OCI-LY3 (cell line): Measurements from ENCODE around the gene AKR7A2.

Experiments
- H2AFZ ChIP-seq: fragments of 200-600, 300-600 bp; shearing (Covaris generic); 2 replicates; pipeline ENCODE4 v1.6.0; 2014; ENCODE audit warnings: antibody characterized with exemption, low read depth, low read length
- H3K27ac ChIP-seq: fragments of 200-600, 300-600 bp; sonication (generic); 2 replicates; pipeline ENCODE4 v1.5.1; 2014; ENCODE audit warnings: mild to moderate bottlenecking, low read length, moderate library complexity, mixed read lengths
- H3K27me3 ChIP-seq: fragments of 200-600, 300-600 bp; sonication (generic); 2 replicates; pipeline ENCODE4 v1.6.1; 2014; ENCODE audit warnings: low read depth, low read length, mixed read lengths
- H3K36me3 ChIP-seq: fragments of 200-600, 300-600 bp; sonication (generic); replicated peaks from 2 replicates; pipeline ENCODE3; 2014; ENCODE audit warnings: low read depth, low read length, mixed read lengths
- H3K4me1 ChIP-seq: fragments of 300-600, 200-600 bp; sonication (generic); 2 replicates; pipeline ENCODE4 v1.6.1; 2014; ENCODE audit warnings: low read length, mixed read lengths
- H3K4me2 ChIP-seq: fragments of 200-600, 300-600 bp; sonication (generic); 2 replicates; pipeline ENCODE4 v1.6.1; 2014; ENCODE audit warnings: low read length, mixed read lengths
- H3K4me3 ChIP-seq: fragments of 300-600, 200-600 bp; sonication (generic); 2 replicates; pipeline ENCODE4 v1.5.1; 2014; ENCODE audit warnings: antibody characterized with exemption, mild to moderate bottlenecking, low read length, moderate library complexity
- H3K79me2 ChIP-seq: fragments of 300-600, 200-600 bp; shearing (Covaris generic); 2 replicates; pipeline ENCODE4 v1.6.1; 2014; ENCODE audit warnings: mild to moderate bottlenecking, low read length, mixed read lengths
- H3K9ac ChIP-seq: fragments of 300-600, 200-600 bp; shearing (Covaris generic); 2 replicates; pipeline ENCODE4 v1.6.0; 2014; ENCODE audit warnings: mild to moderate bottlenecking, low read length, moderate library complexity
- H3K9me3 ChIP-seq: fragments of 200-600, 300-600 bp; shearing (Covaris generic); 2 replicates; pipeline ENCODE4 v1.6.1; 2014; ENCODE audit warnings: low read length, mixed read lengths; ENCODE audit not compliant: insufficient read depth
- H4K20me1 ChIP-seq: fragments of 200-600, 300-600 bp; sonication (generic); 2 replicates; pipeline ENCODE4 v1.6.1; 2016; ENCODE audit warnings: low read length, mixed read lengths; ENCODE audit not compliant: insufficient read depth
- EZH2phosphoT487 ChIP-seq: fragments of 200-600 bp; shearing (Covaris generic); IDR thresholded peaks from 2 replicates; pipeline ENCODE4 v1.6.1; 2018; ENCODE audit warnings: antibody characterized with exemption, mixed run types, low read depth
- TF ChIP-seq, protein P1 (sequence below): fragments of 200-600, 300-600 bp; sonication (generic); IDR thresholded peaks from 2 replicates; pipeline ENCODE4 v1.5.1; 2014; ENCODE audit warnings: antibody characterized with exemption, low read length, low read depth

The AKR7A2 gene

DNA sequence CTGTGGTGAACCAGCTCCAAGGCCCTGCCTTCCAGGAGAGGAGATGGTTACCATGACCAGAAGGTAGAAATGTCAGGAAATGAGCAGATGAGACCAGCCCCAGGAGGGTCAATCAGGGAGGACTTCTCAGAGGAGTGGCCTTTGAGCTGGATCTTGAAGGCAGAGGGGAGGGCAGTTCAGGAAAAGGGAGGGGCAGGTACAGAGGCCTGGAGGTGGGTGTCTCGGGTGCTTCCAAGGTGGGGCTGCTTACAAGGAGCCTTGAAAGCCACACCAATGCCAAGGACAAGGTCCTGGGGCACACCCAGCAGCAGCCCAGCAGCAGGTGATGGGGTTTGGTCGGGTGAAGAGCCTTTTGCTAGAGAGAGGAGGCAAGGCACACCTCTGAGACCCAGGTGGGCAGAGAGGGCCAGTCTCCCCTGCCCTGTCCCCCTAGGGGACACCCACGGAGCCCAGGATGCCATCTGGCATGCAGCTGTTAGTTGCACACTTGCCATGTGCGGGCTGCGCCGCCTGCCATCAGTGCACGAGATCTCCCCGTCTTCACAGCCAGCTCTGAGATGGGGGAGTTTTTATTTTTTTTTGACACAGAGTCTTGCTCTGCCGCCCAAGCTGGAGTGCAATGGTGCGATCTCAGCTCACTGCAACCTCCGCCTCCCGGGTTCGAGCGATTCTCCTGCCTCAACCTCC lies 18.6 kb upstream of the AKR7A2 start:
- no peaks in the 10 kb centered on the region for H4K20me1 ChIP-seq
- H3K4me3 ChIP-seq = no peak overlapping the region
- no peak overlapping the region for H2AFZ ChIP-seq
- H3K79me2 ChIP-seq = no peaks in the 10 kb centered on the region
- H3K27ac ChIP-seq = no peak overlapping the region
- no peaks in the 10 kb centered on the region for H3K9me3 ChIP-seq
- TF ChIP-seq, protein P1, sequence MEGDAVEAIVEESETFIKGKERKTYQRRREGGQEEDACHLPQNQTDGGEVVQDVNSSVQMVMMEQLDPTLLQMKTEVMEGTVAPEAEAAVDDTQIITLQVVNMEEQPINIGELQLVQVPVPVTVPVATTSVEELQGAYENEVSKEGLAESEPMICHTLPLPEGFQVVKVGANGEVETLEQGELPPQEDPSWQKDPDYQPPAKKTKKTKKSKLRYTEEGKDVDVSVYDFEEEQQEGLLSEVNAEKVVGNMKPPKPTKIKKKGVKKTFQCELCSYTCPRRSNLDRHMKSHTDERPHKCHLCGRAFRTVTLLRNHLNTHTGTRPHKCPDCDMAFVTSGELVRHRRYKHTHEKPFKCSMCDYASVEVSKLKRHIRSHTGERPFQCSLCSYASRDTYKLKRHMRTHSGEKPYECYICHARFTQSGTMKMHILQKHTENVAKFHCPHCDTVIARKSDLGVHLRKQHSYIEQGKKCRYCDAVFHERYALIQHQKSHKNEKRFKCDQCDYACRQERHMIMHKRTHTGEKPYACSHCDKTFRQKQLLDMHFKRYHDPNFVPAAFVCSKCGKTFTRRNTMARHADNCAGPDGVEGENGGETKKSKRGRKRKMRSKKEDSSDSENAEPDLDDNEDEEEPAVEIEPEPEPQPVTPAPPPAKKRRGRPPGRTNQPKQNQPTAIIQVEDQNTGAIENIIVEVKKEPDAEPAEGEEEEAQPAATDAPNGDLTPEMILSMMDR = no peak
- no peak for TF ChIP-seq EZH2phosphoT487
- no peaks in the 10 kb centered on the region for H3K4me1 ChIP-seq
- peaks cover 4% of the 10 kb centered on the region for H3K36me3 ChIP-seq
- H3K9ac ChIP-seq = no peak overlapping the region
- no peaks in the 10 kb centered on the region for H3K27me3 ChIP-seq
- no peak overlapping the region for H3K4me2 ChIP-seq

DNA sequence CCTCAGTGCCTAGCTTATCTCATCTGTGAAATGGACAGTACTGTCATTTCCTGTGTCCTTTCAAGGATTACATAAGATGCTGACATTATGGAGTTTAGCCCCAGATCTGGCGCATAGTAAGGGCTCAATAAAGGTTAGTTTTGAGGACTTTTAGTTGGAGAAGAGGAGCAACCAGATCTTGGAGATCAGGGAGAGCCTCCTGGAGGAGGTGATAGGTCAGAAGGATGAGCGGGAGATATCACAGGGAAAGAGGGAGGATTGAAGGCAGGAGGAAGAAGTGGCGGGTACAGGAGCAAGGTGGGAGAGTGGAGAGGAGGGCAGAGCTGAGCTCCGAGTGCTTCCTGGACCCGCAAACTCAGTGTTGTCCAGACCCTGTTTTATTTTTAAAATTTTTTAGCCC lies 17.7 kb upstream of the AKR7A2 start:
- no peak overlapping the region for H3K27ac ChIP-seq
- H3K4me1 ChIP-seq = no peaks in the 10 kb centered on the region
- H3K79me2 ChIP-seq = no peaks in the 10 kb centered on the region
- no peak overlapping the region for H3K4me2 ChIP-seq
- H4K20me1 ChIP-seq = no peaks in the 10 kb centered on the region
- H3K4me3 ChIP-seq = no peak overlapping the region
- no peaks in the 10 kb centered on the region for H3K9me3 ChIP-seq
- no peak overlapping the region for H2AFZ ChIP-seq
- peaks cover 4% of the 10 kb centered on the region for H3K36me3 ChIP-seq
- H3K27me3 ChIP-seq = no peaks in the 10 kb centered on the region
- no peak for TF ChIP-seq EZH2phosphoT487
- TF ChIP-seq, protein P1 = no peak
- H3K9ac ChIP-seq = no peak overlapping the region

DNA sequence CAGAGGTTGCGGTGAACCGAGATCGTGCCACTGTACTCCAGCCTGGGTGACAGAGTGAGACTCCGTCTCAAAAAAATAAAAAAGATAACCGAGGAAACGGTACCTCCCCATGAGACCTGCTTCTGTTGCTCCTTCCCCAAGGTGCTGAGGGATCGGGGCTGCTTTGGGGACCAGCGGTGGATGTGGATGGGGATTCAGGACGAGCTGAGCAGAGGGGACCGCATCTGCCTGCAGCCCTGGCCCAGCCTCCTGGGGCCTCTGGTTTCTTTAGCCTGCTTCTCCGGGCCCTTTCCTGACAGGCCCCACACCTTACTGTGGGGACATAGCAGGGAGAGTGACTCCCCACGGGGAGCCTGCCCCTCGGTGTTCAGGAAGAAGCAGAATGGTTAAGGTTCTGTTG lies 17.2 kb upstream of the AKR7A2 start:
- no peak overlapping the region for H3K9ac ChIP-seq
- H3K4me2 ChIP-seq = no peak overlapping the region
- H3K4me3 ChIP-seq = no peak overlapping the region
- no peaks in the 10 kb centered on the region for H3K27me3 ChIP-seq
- H2AFZ ChIP-seq = no peak overlapping the region
- peaks cover 4% of the 10 kb centered on the region for H3K36me3 ChIP-seq
- no peaks in the 10 kb centered on the region for H3K9me3 ChIP-seq
- no peaks in the 10 kb centered on the region for H4K20me1 ChIP-seq
- H3K4me1 ChIP-seq = no peaks in the 10 kb centered on the region
- TF ChIP-seq EZH2phosphoT487 = no peak
- TF ChIP-seq, protein P1 = no peak
- H3K27ac ChIP-seq = no peak overlapping the region
- H3K79me2 ChIP-seq = no peaks in the 10 kb centered on the region

DNA sequence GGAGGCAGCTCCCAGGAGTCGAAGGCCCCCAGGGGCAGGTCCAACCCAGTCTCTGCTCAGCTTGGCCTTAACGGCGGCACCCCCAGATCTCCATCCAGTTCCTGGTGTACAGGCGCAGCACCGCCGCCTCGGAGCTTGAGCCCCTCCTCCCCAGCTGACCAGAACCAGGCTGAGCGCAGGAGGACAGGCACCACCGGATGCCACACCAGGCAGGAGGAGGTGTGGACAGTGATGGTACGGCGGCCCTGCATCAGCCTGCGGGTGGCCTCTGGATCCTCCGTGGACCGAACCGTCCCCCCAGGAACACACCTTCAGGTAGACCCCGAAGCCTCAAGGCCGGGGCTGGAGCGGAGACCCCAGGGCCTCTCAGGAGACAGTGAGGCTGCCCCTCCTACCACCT lies 16.5 kb upstream of the AKR7A2 start:
- H2AFZ ChIP-seq = no peak overlapping the region

More for the DNA sequence above, 16.5 kb upstream of the AKR7A2 start:
- Histone ChIP-seq H3K27me3 (no peaks in the 10 kb centered on the region), H3K4me2 (no peak overlapping the region), H3K36me3 (peaks cover 4% of the 10 kb centered on the region), H3K9ac (no peak overlapping the region), H3K4me1 (no peaks in the 10 kb centered on the region), H3K4me3 (no peak overlapping the region), H3K27ac (no peak overlapping the region), H3K79me2 (no peaks in the 10 kb centered on the region), H3K9me3 (no peaks in the 10 kb centered on the region), H4K20me1 (no peaks in the 10 kb centered on the region)
- no peak for TF ChIP-seq EZH2phosphoT487
- TF ChIP-seq, protein P1 = no peak
